B cell (primary cell): ENCODE results near the gene ARL6IP4. TPM values are rescaled to one million over a fixed set of nuclear protein-coding genes. Genes with fewer than 3 reads are reported as not detected.
A peak's percentile ranks its signal among the peaks of the same experiment; 100 is the strongest.

Experiments
- ATAC-seq: fragments of 200-7000 bp; cut with Tn5 transposase; one replicate; pipeline ENCODE4 v1.10.0; 2021; ENCODE audit warnings: low read depth, mild to moderate bottlenecking, moderate number of reproducible peaks, moderate library complexity
- CTCF ChIA-PET: fragments of 350-600 bp; sonication (Branson Sonifier 250); formaldehyde crosslinking; loops from one replicate; lab custom pipeline; 2021; ENCODE audit warnings: antibody characterized with exemption, inconsistent platforms; lab: Charles Lee
- POLR2A ChIA-PET: fragments of 350-600 bp; sonication (Branson Sonifier 250); formaldehyde crosslinking; loops from one replicate; lab custom pipeline; 2021; ENCODE audit warnings: antibody characterized with exemption; lab: Charles Lee
- DNase-seq: peaks from one replicate; pipeline ENCODE4 v3.0.0; 2013
- H2AFZ ChIP-seq: 2 replicates; pipeline ENCODE4 v1.6.1; 2012; ENCODE audit warnings: mild to moderate bottlenecking, low read depth, low read length; ENCODE audit not compliant: insufficient read depth, poor library complexity, severe bottlenecking
- H3K27ac ChIP-seq, 2 donors: 1 replicate in 1 of 2; 2 replicates in 1 of 2; pipeline ENCODE4 v1.5.1; 2012 to 2013; ENCODE audit warnings: low read length in 2 of 2, mild to moderate bottlenecking in 2 of 2, moderate library complexity in 1 of 2
- H3K27me3 ChIP-seq, 4 experiments: fragments of 200-600 bp in 1 of 4; sonication (generic) in 1 of 4; replicated peaks in 1 of 4; 1 replicate in 2 of 4; 2 replicates in 2 of 4; pipeline versions ENCODE4 v1.6.1 to v1.7.0; 2013 to 2016; ENCODE audit warnings: low read length in 3 of 4, mild to moderate bottlenecking in 2 of 4, mixed read lengths in 1 of 4, moderate library complexity in 1 of 4; ENCODE audit not compliant: insufficient read depth in 4 of 4, control insufficient read depth in 3 of 4; ENCODE audit errors: control extremely low read depth in 1 of 4
- H3K36me3 ChIP-seq, 2 experiments: replicated peaks in 1 of 2; 1 replicate in 1 of 2; 2 replicates in 1 of 2; pipeline versions ENCODE4 v1.6.1 to v1.7.1; 2013; ENCODE audit warnings: low read length in 1 of 2; ENCODE audit not compliant: insufficient read depth in 2 of 2, control insufficient read depth in 1 of 2; ENCODE audit errors: control extremely low read depth in 1 of 2, extremely low read depth in 1 of 2
- H3K4me1 ChIP-seq, 2 donors: fragments of 200-600 bp in 1 of 2; sonication (generic) in 1 of 2; 1 replicate in 1 of 2; 2 replicates in 1 of 2; pipeline versions ENCODE4 v1.5.1 to v1.6.1; 2013 to 2017; ENCODE audit warnings: low read length in 2 of 2; ENCODE audit not compliant: control insufficient read depth in 2 of 2, insufficient read depth in 2 of 2
- H3K4me2 ChIP-seq: replicated peaks from 2 replicates; pipeline ENCODE3; 2012; ENCODE audit warnings: mild to moderate bottlenecking, low read depth, low read length; ENCODE audit not compliant: poor library complexity, severe bottlenecking
- H3K4me3 ChIP-seq, 5 experiments: fragments of 200-600 bp in 1 of 5; sonication (generic) in 1 of 5; 1 replicate in 3 of 5; 2 replicates in 2 of 5; pipeline versions ENCODE4 v1.5.1 to v1.7.0; 2011 to 2016; ENCODE audit warnings: low read length in 4 of 5, mild to moderate bottlenecking in 4 of 5, low read depth in 2 of 5, control low read depth in 1 of 5, moderate library complexity in 1 of 5; ENCODE audit not compliant: insufficient read depth in 1 of 5; ENCODE audit errors: control extremely low read depth in 1 of 5, extremely low read depth in 1 of 5
- H3K79me2 ChIP-seq: fragments of 200-600 bp; sonication (generic); one replicate; pipeline ENCODE4 v1.6.0; 2016; ENCODE audit warnings: low read length; ENCODE audit not compliant: control insufficient read depth, insufficient read depth
- H3K9ac ChIP-seq: fragments of 200-600 bp; sonication (generic); 2 replicates; pipeline ENCODE4 v1.6.1; 2017; ENCODE audit warnings: mild to moderate bottlenecking, low read length, moderate library complexity
- H3K9me3 ChIP-seq, 3 donors: one replicate each; pipeline versions ENCODE4 v1.6.1 to v1.7.1; 2013; ENCODE audit warnings: low read length in 2 of 3; ENCODE audit not compliant: control insufficient read depth in 2 of 3, insufficient read depth in 1 of 3; ENCODE audit errors: control extremely low read depth in 1 of 3
- H4K20me1 ChIP-seq: 2 replicates; pipeline ENCODE4 v1.6.0; 2012; ENCODE audit warnings: mild to moderate bottlenecking, low read length; ENCODE audit not compliant: insufficient read depth, control insufficient read depth, poor library complexity, severe bottlenecking
- H3K27ac Mint-ChIP-seq: one replicate; pipeline ENCODE4 v1.8.0; 2021; ENCODE audit warnings: mixed read lengths
- H3K27me3 Mint-ChIP-seq: one replicate; pipeline ENCODE4 v1.8.0; 2021; ENCODE audit warnings: mixed read lengths
- H3K4me1 Mint-ChIP-seq: one replicate; pipeline ENCODE4 v1.8.0; 2021; ENCODE audit warnings: mixed read lengths
- H3K4me3 Mint-ChIP-seq: one replicate; pipeline ENCODE4 v1.8.0; 2021; ENCODE audit warnings: mixed read lengths
- H3K9me3 Mint-ChIP-seq: one replicate; pipeline ENCODE4 v1.8.0; 2022; ENCODE audit warnings: mixed read lengths; ENCODE audit not compliant: insufficient read depth
- EZH2 ChIP-seq: IDR thresholded peaks from 2 replicates; pipeline ENCODE4 v1.6.1; 2012; ENCODE audit warnings: borderline replicate concordance, low read depth, mild to moderate bottlenecking, moderate library complexity, low read length; ENCODE audit not compliant: insufficient read depth, poor library complexity, severe bottlenecking
- WGBS: methylation state at CpG from one replicate; pipeline ENCODE4 v1.1.5; 2013; ENCODE audit warnings: missing lambda C conversion rate; ENCODE audit not compliant: insufficient coverage; 5-methylcytosine and 5-hydroxymethylcytosine counted together
- intact Hi-C: fragments of 100-400 bp; cut with micrococcal nuclease; formaldehyde crosslinking; loops from one replicate; pipeline ENCODE4 v1.10.0; 2022
- polyA plus RNA-seq: library from polyadenylated mRNA; depleted of rRNA; stranded (reverse); fragments of >200 nt; gene quantifications from 2 replicates; pipeline ENCODE4 v1.2.3, GENCODE V29; 2012
- total RNA-seq, 2 donors: library from RNA; stranded (reverse); fragments of 120-200 nt in 1 of 2; gene quantifications; 1 replicate in 1 of 2; 2 replicates in 1 of 2; pipeline versions ENCODE4 v1.2.3 to v1.2.4, GENCODE V29; 2013 to 2022
- TF ChIP-seq, protein P1 (sequence below): fragments of 200-600 bp; IDR thresholded peaks from one replicate; pipeline ENCODE4 v1.8.0; 2022; ENCODE audit warnings: antibody characterized with exemption, mild to moderate bottlenecking

Gene ARL6IP4
- total and polyA plus RNA-seq, 2 donors (not counting 1 experiment from before 2014, with no cell fraction given): 165 to 274 TPM

- peaks cover 38% of the 10 kb centered on the region for H3K4me1 Mint-ChIP-seq
- no peaks in the 10 kb centered on the region for H3K9me3 Mint-ChIP-seq
- ATAC-seq: peak; percentile 76
- Histone ChIP-seq H4K20me1 (peaks cover 25% of the 10 kb centered on the region), H3K4me3 (peak within 1 kb of the TSS; percentile 76 to 97 (median 90)), H3K9ac (peak within 1 kb of the TSS; percentile 99), H3K27me3 (no peaks in the 10 kb centered on the region), H3K79me2 (peaks cover 49% of the 10 kb centered on the region), H3K9me3 (no peaks in the 10 kb centered on the region), H2AFZ (peak within 1 kb of the TSS; percentile 99), H3K36me3 (peaks cover 0 to 22% of the 10 kb centered on the region in 2 experiments), H3K4me1 (peaks cover 24 to 43% of the 10 kb centered on the region in 2 donors), H3K4me2 (peak within 1 kb of the TSS; percentile 93), H3K27ac (peak within 1 kb of the TSS; percentile 91 to 99)
- intact Hi-C loops: loop anchor here (1.0 to 2.0 kb wide), 6 partner anchors 9 to 475 kb away; partner anchors contain the start of genes ABCB9, PITPNM2 and ZCCHC8
- H3K27me3 Mint-ChIP-seq: no peaks in the 10 kb centered on the region
- CTCF ChIA-PET: interaction anchor here (0.6 to 3.4 kb wide), 12 partner anchors 9 to 263 kb away, joined by 3 to 24 read pairs (median 3); partner anchors contain the start of gene ABCB9
- peak within 1 kb of the TSS; percentile 100 for H3K4me3 Mint-ChIP-seq
- H3K27ac Mint-ChIP-seq: peak within 1 kb of the TSS; percentile 98
- DNase-seq: peak; percentile 95
- POLR2A ChIA-PET: interaction anchor here (0.5 to 2.7 kb wide), 6 partner anchors 9 to 1758 kb away, joined by 3 to 14 read pairs (median 6); partner anchors contain the start of genes ABCB9, MPHOSPH9 and MTRFR
- WGBS: 0% methylated on average over 62 of the region's 66 CpGs
- TF ChIP-seq EZH2: no peak
- TF ChIP-seq, protein P1, sequence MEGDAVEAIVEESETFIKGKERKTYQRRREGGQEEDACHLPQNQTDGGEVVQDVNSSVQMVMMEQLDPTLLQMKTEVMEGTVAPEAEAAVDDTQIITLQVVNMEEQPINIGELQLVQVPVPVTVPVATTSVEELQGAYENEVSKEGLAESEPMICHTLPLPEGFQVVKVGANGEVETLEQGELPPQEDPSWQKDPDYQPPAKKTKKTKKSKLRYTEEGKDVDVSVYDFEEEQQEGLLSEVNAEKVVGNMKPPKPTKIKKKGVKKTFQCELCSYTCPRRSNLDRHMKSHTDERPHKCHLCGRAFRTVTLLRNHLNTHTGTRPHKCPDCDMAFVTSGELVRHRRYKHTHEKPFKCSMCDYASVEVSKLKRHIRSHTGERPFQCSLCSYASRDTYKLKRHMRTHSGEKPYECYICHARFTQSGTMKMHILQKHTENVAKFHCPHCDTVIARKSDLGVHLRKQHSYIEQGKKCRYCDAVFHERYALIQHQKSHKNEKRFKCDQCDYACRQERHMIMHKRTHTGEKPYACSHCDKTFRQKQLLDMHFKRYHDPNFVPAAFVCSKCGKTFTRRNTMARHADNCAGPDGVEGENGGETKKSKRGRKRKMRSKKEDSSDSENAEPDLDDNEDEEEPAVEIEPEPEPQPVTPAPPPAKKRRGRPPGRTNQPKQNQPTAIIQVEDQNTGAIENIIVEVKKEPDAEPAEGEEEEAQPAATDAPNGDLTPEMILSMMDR: no peak
Measured at GRCh38 chr12:122974892-122975789, 5.3 kb upstream of the ARL6IP4 start, which contains the start of gene OGFOD2. TSS of gene OGFOD2 (plus strand) at chr12:122975244. CDS start at chr12:122975252, 8 bp downstream.
